ENCODE data around the gene PCP4. TPM values are rescaled to one million over a fixed set of nuclear protein-coding genes. Genes with fewer than 3 reads are reported as not detected.

PCP4 gene
- total RNA-seq, 1 experiment from 2014 or later = 0.77 TPM

GRCh38 chr21:39911286-39912199 lies 44.3 kb downstream of the PCP4 start:
- no peaks in the 10 kb centered on the region for H3K4me1 ChIP-seq (ENCODE audit: insufficient read depth, low read length)
- no CpG with 5 or more reads among the region's 10 CpGs for WGBS (ENCODE audit: extremely low coverage, insufficient read length, low lambda C conversion rate)
- H2AFZ ChIP-seq (ENCODE audit: low read length) = no peak overlapping the region
- H4K91ac ChIP-seq (ENCODE audit: insufficient read length, low read depth, low read length) = no peak overlapping the region
- Mint-ChIP-seq H3K27me3 (ENCODE audit: low read depth) (no peaks in the 10 kb centered on the region), H3K36me3 (ENCODE audit: insufficient read depth in 1 of 3, low read depth in 3 of 3) (peaks cover 0 to under 1% (median 0%) of the 10 kb centered on the region in 3 experiments; a peak in 1 of 7 replicates), H3K4me1 (peaks cover 9 to 11% of the 10 kb centered on the region in 2 experiments), H3K4me3 (no peak overlapping the region), H3K9me3 (no peaks in the 10 kb centered on the region; a peak in 1 of 5 replicates), H3K27ac (no peak overlapping the region; a peak in 2 of 7 replicates)
- no peak overlapping the region for H2AK5ac ChIP-seq (ENCODE audit: insufficient read length, low read length)
- no peaks in the 10 kb centered on the region for H3K79me2 ChIP-seq (ENCODE audit: insufficient read depth, low read length)
- no peak overlapping the region for H2BK120ac ChIP-seq (ENCODE audit: low read depth, low read length, poor library complexity, severe bottlenecking)
- no peak overlapping the region for H3K9ac ChIP-seq (ENCODE audit: extremely low read depth, insufficient read length, low read length)
- no peaks in the 10 kb centered on the region for H3K23me2 ChIP-seq (ENCODE audit: insufficient read length, low read depth, low read length, poor library complexity, severe bottlenecking)
- H4K8ac ChIP-seq (replicated peaks; ENCODE audit: insufficient read length, low read depth, low read length) = no peak overlapping the region
- H3K27me3 ChIP-seq (ENCODE audit: insufficient read depth, low read length) = no peaks in the 10 kb centered on the region
- no peak overlapping the region for H3K4ac ChIP-seq (ENCODE audit: low read depth, low read length)
- DNase-seq = no peak
- no peak overlapping the region for H2BK5ac ChIP-seq (ENCODE audit: insufficient read length, low read length)
- no peak overlapping the region for H3K56ac ChIP-seq (ENCODE audit: insufficient read length, low read depth, low read length)
- H3K9me3 ChIP-seq (ENCODE audit: control insufficient read depth, low read depth, low read length) = no peaks in the 10 kb centered on the region
- no peak overlapping the region for H4K5ac ChIP-seq (ENCODE audit: insufficient read length, low read depth, low read length)
- H3K23ac ChIP-seq (ENCODE audit: insufficient read length, low read depth, low read length) = no peak overlapping the region
- no peak overlapping the region for H3K14ac ChIP-seq (ENCODE audit: insufficient read depth, low read length)
- TF ChIP-seq CTCF (conservative IDR thresholded peaks at IDR 0.05) = peak; percentile 57
- no peak overlapping the region for H3K18ac ChIP-seq (ENCODE audit: insufficient read length, low read depth, low read length)
- no peak overlapping the region for H2BK15ac ChIP-seq (ENCODE audit: low read depth, low read length)
- no peak overlapping the region for H2BK12ac ChIP-seq (ENCODE audit: insufficient read length, low read depth, low read length)
- no peak overlapping the region for H3K27ac ChIP-seq (ENCODE audit: insufficient read length, low read depth, low read length)
- no peak overlapping the region for H3K4me2 ChIP-seq (ENCODE audit: insufficient read depth, insufficient read length, low read length)
- no peaks in the 10 kb centered on the region for H3K79me1 ChIP-seq (ENCODE audit: insufficient read depth, low read depth, low read length, poor library complexity, severe bottlenecking)
- H2BK20ac ChIP-seq (ENCODE audit: low read depth, low read length, poor library complexity, severe bottlenecking) = no peak overlapping the region
- no peak overlapping the region for H3T11ph ChIP-seq (ENCODE audit: low read length)
- peaks cover 3% of the 10 kb centered on the region for H4K20me1 ChIP-seq (ENCODE audit: control insufficient read depth, insufficient read depth, insufficient read length)

All from H9 (cell line).